ENCODE measurements around the gene VPS51.

GRCh38 chr11:65053827-65054508, 42.0 kb upstream of the VPS51 start:
- TF ChIP-seq CTCF (IDR thresholded peaks at IDR 0.05) (no peak), POLR2A (IDR thresholded peaks at IDR 0.05) (no peak)
